Ovary (tissue), 9 donors: ENCODE measurements around the gene ADGRD1. TPM values are rescaled to one million over a fixed set of nuclear protein-coding genes. Genes with fewer than 3 reads are reported as not detected.
"Not testable (repeated sequence)": the region's sequence is repeated elsewhere in the genome, so short reads cannot be mapped to it uniquely, and the experiment has no call there.

Experiments
- DNase-seq, 5 donors: peaks; one replicate each; pipeline ENCODE4 v3.0.0-alpha.2; 2019 to 2020
- H3K27ac ChIP-seq, 2 donors: fragments of 200-600 bp; one replicate each; pipeline versions ENCODE4 v1.5.1 to v1.8.0; 2019 to 2022
- H3K27me3 ChIP-seq: fragments of 200-600 bp; one replicate; pipeline ENCODE4 v1.8.0; 2022
- H3K36me3 ChIP-seq: fragments of 200-600 bp; sonication (generic); one replicate; pipeline ENCODE4 v1.5.1; 2019
- H3K4me1 ChIP-seq: one replicate; pipeline ENCODE4 v1.8.1; 2013; ENCODE audit warnings: mild to moderate bottlenecking, moderate library complexity; ENCODE audit not compliant: insufficient read depth
- H3K4me3 ChIP-seq: fragments of 200-600 bp; sonication (generic); one replicate; pipeline ENCODE4 v1.5.1; 2017
- H3K9me3 ChIP-seq, 2 donors: fragments of 200-600 bp in 1 of 2; sonication (generic) in 1 of 2; one replicate each; pipeline versions ENCODE4 v1.5.1 to v1.8.1; 2013 to 2019; ENCODE audit warnings: mild to moderate bottlenecking in 1 of 2, moderate library complexity in 1 of 2
- EP300 ChIP-seq: sonication (generic); formaldehyde crosslinking; IDR thresholded peaks from one replicate; pipeline ENCODE4 v1.6.1; 2017; ENCODE audit warnings: antibody characterized with exemption
- POLR2A ChIP-seq: fragments of 450-650 bp; IDR thresholded peaks from one replicate; pipeline ENCODE4 v1.6.1; 2017; ENCODE audit warnings: antibody characterized with exemption, mild to moderate bottlenecking, moderate library complexity
- WGBS, 3 donors: extraction: QIAGEN DNeasy Blood & Tissue Kit in 1 of 3; methylation state at CpG; one replicate each; pipeline versions ENCODE4 v1.1.5 to v1.1.7; 2013 to 2017; 5-methylcytosine and 5-hydroxymethylcytosine counted together
- intact Hi-C, 4 donors: fragments of 100-400 bp; cut with DNase I; formaldehyde crosslinking; loops; one replicate each; pipeline versions ENCODE4 v1.11.0 to v1.15.1; 2022 to 2023
- polyA plus RNA-seq, 2 donors: library from polyadenylated mRNA; stranded (reverse); fragments of 200-250 nt in 1 of 2; fragments of 350-450 nt in 1 of 2; fragmentation: Illumina TruSeq in 1 of 2; extraction: RNeasy Lipid Tissue Mini Kit (QIAGEN cat#74804) in 1 of 2; gene quantifications; one replicate each; pipeline ENCODE4 v1.2.3, GENCODE V29; 2013 to 2014
- total RNA-seq, 7 donors: library from RNA; depleted of rRNA in 2 of 7; stranded (reverse); fragments of >200 nt in 2 of 7; fragmentation: NEBNext Ultra II Directional in 3 of 7; extraction: Animal tissue kit (Norgen Biotek cat#: 25700) in 3 of 7; gene quantifications; one replicate each; pipeline versions ENCODE4 v1.1.0 to v1.2.4, GENCODE V29; 2016 to 2023
- TF ChIP-seq, protein P1 (sequence below), 3 donors: fragments of 450-650 bp in 2 of 3; fragments of 200-600 bp in 1 of 3; IDR thresholded peaks; one replicate each; pipeline versions ENCODE4 v1.5.1 to v1.8.0; 2016 to 2022; ENCODE audit warnings: antibody characterized with exemption in 3 of 3, mild to moderate bottlenecking in 1 of 3
- donor health status: DM: no; HTN: no; CAD: no; lungs with moderate emphysema.
- donor health status: DM: no; HTN: no; CAD: no.
- donor health status: Bipolar disorder and iron deficiency.
- donor health status: DM: yes; HTN: yes; CAD: no.
- donor health status: DM: no; HTN: no; CAD: no.
- donor health status: DM: yes; HTN: yes; CAD: no.

Gene ADGRD1
- total and polyA plus RNA-seq, 9 donors = 7.6 to 75.3 (median 25.9) TPM

- 91 to 93% (median 92%) methylated on average over 8 of the region's 8 CpGs for WGBS, 3 donors
Measured at GRCh38 chr12:131115766-131116467, 162.2 kb downstream of the ADGRD1 start.

GRCh38 chr12:131116468-131117117 is 162.9 kb downstream of the ADGRD1 start:
- no peak overlapping the region for H3K4me3 ChIP-seq
- no peaks in the 10 kb centered on the region for H3K36me3 ChIP-seq
- no peak overlapping the region for H3K27ac ChIP-seq
- TF ChIP-seq, protein P1, sequence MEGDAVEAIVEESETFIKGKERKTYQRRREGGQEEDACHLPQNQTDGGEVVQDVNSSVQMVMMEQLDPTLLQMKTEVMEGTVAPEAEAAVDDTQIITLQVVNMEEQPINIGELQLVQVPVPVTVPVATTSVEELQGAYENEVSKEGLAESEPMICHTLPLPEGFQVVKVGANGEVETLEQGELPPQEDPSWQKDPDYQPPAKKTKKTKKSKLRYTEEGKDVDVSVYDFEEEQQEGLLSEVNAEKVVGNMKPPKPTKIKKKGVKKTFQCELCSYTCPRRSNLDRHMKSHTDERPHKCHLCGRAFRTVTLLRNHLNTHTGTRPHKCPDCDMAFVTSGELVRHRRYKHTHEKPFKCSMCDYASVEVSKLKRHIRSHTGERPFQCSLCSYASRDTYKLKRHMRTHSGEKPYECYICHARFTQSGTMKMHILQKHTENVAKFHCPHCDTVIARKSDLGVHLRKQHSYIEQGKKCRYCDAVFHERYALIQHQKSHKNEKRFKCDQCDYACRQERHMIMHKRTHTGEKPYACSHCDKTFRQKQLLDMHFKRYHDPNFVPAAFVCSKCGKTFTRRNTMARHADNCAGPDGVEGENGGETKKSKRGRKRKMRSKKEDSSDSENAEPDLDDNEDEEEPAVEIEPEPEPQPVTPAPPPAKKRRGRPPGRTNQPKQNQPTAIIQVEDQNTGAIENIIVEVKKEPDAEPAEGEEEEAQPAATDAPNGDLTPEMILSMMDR (IDR thresholded peaks at IDR 0.05) = no peak
- no peak for TF ChIP-seq POLR2A
- TF ChIP-seq EP300 = no peak
- WGBS, 3 donors = 49 to 54% (median 54%) methylated on average over 15 of the region's 15 CpGs
- intact Hi-C loops = no loop called here
- DNase-seq = peak in 1 of 5 donors; percentile 64
- H3K9me3 ChIP-seq = no peaks in the 10 kb centered on the region
- H3K27me3 ChIP-seq = no peaks in the 10 kb centered on the region
- no peaks in the 10 kb centered on the region for H3K4me1 ChIP-seq

More at GRCh38 chr12:131115766-131116467, 162.2 kb downstream of the ADGRD1 start:
- no peak for TF ChIP-seq EP300
- TF ChIP-seq, protein P1 (IDR thresholded peaks at IDR 0.05) = no peak
- TF ChIP-seq POLR2A = no peak
- Histone ChIP-seq H3K9me3 (no peaks in the 10 kb centered on the region), H3K27ac (no peak overlapping the region), H3K4me3 (no peak overlapping the region), H3K36me3 (no peaks in the 10 kb centered on the region), H3K27me3 (no peaks in the 10 kb centered on the region), H3K4me1 (no peaks in the 10 kb centered on the region)
- intact Hi-C loops = no loop called here
- peak in 1 of 5 donors; percentile 17 for DNase-seq

- Histone ChIP-seq H3K36me3 (no peaks in the 10 kb centered on the region), H3K27me3 (no peaks in the 10 kb centered on the region), H3K27ac (no peak overlapping the region), H3K4me3 (no peak overlapping the region), H3K4me1 (no peaks in the 10 kb centered on the region), H3K9me3 (no peaks in the 10 kb centered on the region)
- peak in 1 of 5 donors; percentile 2 for DNase-seq
- no peak for TF ChIP-seq POLR2A
- TF ChIP-seq EP300 = no peak
- TF ChIP-seq, protein P1 (IDR thresholded peaks at IDR 0.05) = no peak
- intact Hi-C loops = no loop called here
- 90 to 96% (median 91%) methylated on average over 7 of the region's 7 CpGs for WGBS, 3 donors
Measured at GRCh38 chr12:131117438-131118245, 163.9 kb downstream of the ADGRD1 start.

GRCh38 chr12:131118371-131118770 is 164.7 kb downstream of the ADGRD1 start:
- Histone ChIP-seq H3K4me1 (no peaks in the 10 kb centered on the region), H3K9me3 (no peaks in the 10 kb centered on the region), H3K4me3 (no peak overlapping the region), H3K27me3 (no peaks in the 10 kb centered on the region), H3K27ac (no peak overlapping the region), H3K36me3 (no peaks in the 10 kb centered on the region)
- no peak for TF ChIP-seq EP300
- TF ChIP-seq POLR2A = no peak
- TF ChIP-seq, protein P1 (IDR thresholded peaks at IDR 0.05) = no peak
- no peak for DNase-seq
- 55 to 67% (median 62%) methylated on average over 9 of the region's 9 CpGs for WGBS, 3 donors
- intact Hi-C loops = no loop called here

DNA sequence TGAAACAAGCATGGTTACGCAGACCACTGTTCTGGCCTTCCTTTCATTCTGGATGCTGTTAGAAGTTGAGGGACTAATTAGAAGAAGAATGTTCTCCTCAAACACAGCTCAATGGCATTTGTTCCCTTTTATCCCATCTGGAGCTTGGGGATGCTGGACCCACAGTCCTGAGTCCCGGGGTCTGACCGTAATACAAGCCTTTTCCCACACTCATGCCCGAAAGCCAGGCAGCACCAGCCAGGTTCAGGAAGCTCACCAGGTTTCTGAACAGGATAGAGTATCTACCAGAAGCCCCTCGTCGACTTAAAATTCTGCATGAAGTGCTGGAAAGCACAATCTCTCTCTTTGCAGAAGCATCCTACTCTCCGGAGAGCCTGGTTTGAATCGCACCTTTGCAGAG is 165.6 kb downstream of the ADGRD1 start:
- WGBS, 3 donors = 93 to 96% (median 95%) methylated on average over 8 of the region's 8 CpGs
- peak in 1 of 5 donors; percentile 1 for DNase-seq
- H3K9me3 ChIP-seq, H3K27me3 ChIP-seq, H3K4me3 ChIP-seq, H3K4me1 ChIP-seq, intact Hi-C loops, H3K27ac ChIP-seq, H3K36me3 ChIP-seq: not testable (repeated sequence)
